ENCODE data around the gene C9orf153.
"Not testable (repeated sequence)": the region's sequence is repeated elsewhere in the genome, so short reads cannot be mapped to it uniquely, and the experiment has no call there.

The C9orf153 gene

GRCh38 chr9:86262492-86262891 is 3.0 kb upstream of the C9orf153 start:
- DNase-seq: no peak

GRCh38 chr9:86257391-86257790 is 2.1 kb downstream of the C9orf153 start:
- DNase-seq: no peak

- DNase-seq: no peak
Measured at GRCh38 chr9:86256653-86257052, 2.8 kb downstream of the C9orf153 start.

- DNase-seq: no peak
Measured at GRCh38 chr9:86253577-86253976, 5.9 kb downstream of the C9orf153 start.

- DNase-seq: no peak
Measured at GRCh38 chr9:86252870-86253269, 6.6 kb downstream of the C9orf153 start.

GRCh38 chr9:86250123-86250522 is 9.3 kb downstream of the C9orf153 start:
- DNase-seq: no peak

- DNase-seq: no peak
Measured at GRCh38 chr9:86248746-86249145, 10.7 kb downstream of the C9orf153 start.

- no peak for DNase-seq
Measured at GRCh38 chr9:86246752-86247161, 12.7 kb downstream of the C9orf153 start.

- no peak for DNase-seq
Measured at GRCh38 chr9:86242071-86242470, 17.4 kb downstream of the C9orf153 start.

- peak; percentile 5 for DNase-seq
Measured at GRCh38 chr9:86241216-86241615, 18.2 kb downstream of the C9orf153 start.

GRCh38 chr9:86238861-86239770 is 20.3 kb downstream of the C9orf153 start:
- no peak for DNase-seq

- no peak for DNase-seq
Measured at GRCh38 chr9:86230858-86231257, 28.6 kb downstream of the C9orf153 start.

GRCh38 chr9:86222667-86223066 is 36.8 kb downstream of the C9orf153 start:
- no peak for DNase-seq

GRCh38 chr9:86219606-86220005 is 39.9 kb downstream of the C9orf153 start:
- DNase-seq: no peak

GRCh38 chr9:86217076-86217755 is 42.2 kb downstream of the C9orf153 start:
- no peak for DNase-seq

- no peak for DNase-seq
Measured at GRCh38 chr9:86207193-86207592, 52.3 kb downstream of the C9orf153 start.

- peak; percentile 7 for DNase-seq
Measured at GRCh38 chr9:86202338-86202882, 57.0 kb downstream of the C9orf153 start.

- DNase-seq: no peak
Measured at GRCh38 chr9:86201474-86202337, 57.8 kb downstream of the C9orf153 start.

GRCh38 chr9:86200599-86201162 is 58.8 kb downstream of the C9orf153 start:
- DNase-seq: no peak

GRCh38 chr9:86193088-86193487 is 66.4 kb downstream of the C9orf153 start:
- no peak for DNase-seq

- DNase-seq: not testable (repeated sequence)
Measured at GRCh38 chr9:86190700-86191099, 68.8 kb downstream of the C9orf153 start.

GRCh38 chr9:86187121-86187520 is 72.3 kb downstream of the C9orf153 start:
- no peak for DNase-seq

GRCh38 chr9:86186696-86187095 is 72.8 kb downstream of the C9orf153 start:
- DNase-seq: no peak
